ENCODE data around the gene SPATA9. TPM values are rescaled to one million over a fixed set of nuclear protein-coding genes. Genes with fewer than 3 reads are reported as not detected.
A peak's percentile ranks its signal among the peaks of the same experiment; 100 is the strongest.
"Not testable (repeated sequence)": the region's sequence is repeated elsewhere in the genome, so short reads cannot be mapped to it uniquely, and the experiment has no call there.

Gene SPATA9
- total and polyA plus RNA-seq, 9 of the 15 experiments (the other 6 are each of a cell fraction or from before 2014, with no cell fraction given) = 0.16 to 5.5 (median 0.39) TPM; not detected in 3

GRCh38 chr5:95710651-95711500 is 28.1 kb upstream of the SPATA9 start (continued):
- peak; percentile 78 for TF ChIP-seq EP300 (IDR thresholded peaks at IDR 0.05; ENCODE audit: low read length)
- peak; percentile 10 for TF ChIP-seq HDAC3 (IDR thresholded peaks at IDR 0.05; ENCODE audit: borderline replicate concordance, partially characterized antibody)
- TF ChIP-seq FOXM1 (IDR thresholded peaks at IDR 0.05; ENCODE audit: low read depth) = 0 out of 2 replicates have a peak, but pooled peaks have one; percentile 8
- TF ChIP-seq FOXM1 (CRISPR knock-in tag; IDR thresholded peaks at IDR 0.05; ENCODE audit: low read depth) = not testable (repeated sequence)
- TF ChIP-seq RCOR1 (IDR thresholded peaks at IDR 0.05; ENCODE audit: borderline replicate concordance in 1 of 2, low read depth in 2 of 2, low read length in 2 of 2) = peak in 1 of 2 experiments; percentile 37; a peak in 1 of 4 replicates
- TF ChIP-seq NRF1 (conservative IDR thresholded peaks at IDR 0.05 in 1 of 2, IDR thresholded peaks at IDR 0.05 in 1 of 2) = 0 out of 4 replicates have a peak, but pooled peaks of 1 of the 2 experiments have one; percentile 2
- TF ChIP-seq TCF3 (CRISPR knock-in tag; IDR thresholded peaks at IDR 0.05) = peak; percentile 19; the same call in 1 of the 2 replicates
- TF ChIP-seq SMAD4 (CRISPR knock-in tag; conservative IDR thresholded peaks at IDR 0.05) = 0 out of 2 replicates have a peak, but pooled peaks have one; percentile 19
- TF ChIP-seq RBBP5 (IDR thresholded peaks at IDR 0.05; ENCODE audit: borderline replicate concordance, insufficient read depth, low read length, poor library complexity, severe bottlenecking) = peak; percentile 7
- TF ChIP-seq ZNF318 (IDR thresholded peaks at IDR 0.05; ENCODE audit: borderline replicate concordance in 1 of 2, low read depth in 1 of 2) = peak in 1 of 2 experiments; percentile 35; a peak in 1 of 4 replicates
- peak in 1 of 2 experiments; percentile 26; a peak in 1 of 4 replicates for TF ChIP-seq MNT (conservative IDR thresholded peaks at IDR 0.05)
- TF ChIP-seq CBFA2T3 (IDR thresholded peaks at IDR 0.05) = peak; percentile 17; the same call in 1 of the 2 replicates
- TF ChIP-seq HMBOX1 (IDR thresholded peaks at IDR 0.05) = peak; percentile 24; the same call in 1 of the 2 replicates
- peak in 1 of 2 experiments; percentile 63; a peak in 2 of 4 replicates for TF ChIP-seq TBL1XR1 (IDR thresholded peaks at IDR 0.05; ENCODE audit: low read length in 2 of 2)
